Epithelial cell of proximal tubule (primary cell): Measurements from ENCODE around the gene SLC46A2. TPM values are rescaled to one million over a fixed set of nuclear protein-coding genes. Genes with fewer than 3 reads are reported as not detected.

ENCODE experiments used
- DNase-seq: peaks from one replicate; pipeline ENCODE4 v3.0.0-alpha.2; 2011; ENCODE audit warnings: low read depth
- H3K4me3 ChIP-seq: 2 replicates; pipeline ENCODE4 v1.5.1; 2011; ENCODE audit warnings: low read depth, mild to moderate bottlenecking, low read length
- CTCF ChIP-seq: conservative IDR thresholded peaks from 2 replicates; pipeline ENCODE4 v1.5.1; 2012; ENCODE audit warnings: low read depth, mild to moderate bottlenecking, low read length
- total RNA-seq: library from RNA; depleted of rRNA; stranded (reverse); fragments of >200 nt; gene quantifications from 2 replicates; pipeline ENCODE4 v1.2.3, GENCODE V29; 2015

The SLC46A2 gene
- total RNA-seq, 1 donor from 2014 or later = not detected

- TF ChIP-seq CTCF = no peak
- peak; percentile 88 for DNase-seq
- peak overlapping the region; percentile 36 for H3K4me3 ChIP-seq
These were observed 23.2 kb downstream of the SLC46A2 start for GRCh38 chr9:112867275-112867991.

- H3K4me3 ChIP-seq = no peak overlapping the region
- TF ChIP-seq CTCF = no peak
- peak; percentile 77 for DNase-seq
These were observed 23.9 kb downstream of the SLC46A2 start for GRCh38 chr9:112866662-112867274.

GRCh38 chr9:112864982-112865381, 25.7 kb downstream of the SLC46A2 start:
- no peak overlapping the region for H3K4me3 ChIP-seq
- DNase-seq = no peak
- TF ChIP-seq CTCF = no peak

GRCh38 chr9:112864403-112864802, 26.3 kb downstream of the SLC46A2 start:
- no peak for TF ChIP-seq CTCF
- DNase-seq = no peak
- no peak overlapping the region for H3K4me3 ChIP-seq

- TF ChIP-seq CTCF = no peak
- DNase-seq = no peak
- no peak overlapping the region for H3K4me3 ChIP-seq
These were observed 26.9 kb downstream of the SLC46A2 start for GRCh38 chr9:112863746-112864145.

- no peak overlapping the region for H3K4me3 ChIP-seq
- TF ChIP-seq CTCF = no peak
- no peak for DNase-seq
These were observed 27.5 kb downstream of the SLC46A2 start for GRCh38 chr9:112863214-112863613.
